ENCODE measurements around the gene FAM168A.

- TF ChIP-seq POLR2A (IDR thresholded peaks at IDR 0.05), result no peak
- TF ChIP-seq, protein P1, sequence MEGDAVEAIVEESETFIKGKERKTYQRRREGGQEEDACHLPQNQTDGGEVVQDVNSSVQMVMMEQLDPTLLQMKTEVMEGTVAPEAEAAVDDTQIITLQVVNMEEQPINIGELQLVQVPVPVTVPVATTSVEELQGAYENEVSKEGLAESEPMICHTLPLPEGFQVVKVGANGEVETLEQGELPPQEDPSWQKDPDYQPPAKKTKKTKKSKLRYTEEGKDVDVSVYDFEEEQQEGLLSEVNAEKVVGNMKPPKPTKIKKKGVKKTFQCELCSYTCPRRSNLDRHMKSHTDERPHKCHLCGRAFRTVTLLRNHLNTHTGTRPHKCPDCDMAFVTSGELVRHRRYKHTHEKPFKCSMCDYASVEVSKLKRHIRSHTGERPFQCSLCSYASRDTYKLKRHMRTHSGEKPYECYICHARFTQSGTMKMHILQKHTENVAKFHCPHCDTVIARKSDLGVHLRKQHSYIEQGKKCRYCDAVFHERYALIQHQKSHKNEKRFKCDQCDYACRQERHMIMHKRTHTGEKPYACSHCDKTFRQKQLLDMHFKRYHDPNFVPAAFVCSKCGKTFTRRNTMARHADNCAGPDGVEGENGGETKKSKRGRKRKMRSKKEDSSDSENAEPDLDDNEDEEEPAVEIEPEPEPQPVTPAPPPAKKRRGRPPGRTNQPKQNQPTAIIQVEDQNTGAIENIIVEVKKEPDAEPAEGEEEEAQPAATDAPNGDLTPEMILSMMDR (IDR thresholded peaks at IDR 0.05), result no peak
Observed at GRCh38 chr11:73381589-73381988, 216.3 kb downstream of the FAM168A start.
